H7 (cell line): ENCODE results near the gene CEMIP. TPM values are rescaled to one million over a fixed set of nuclear protein-coding genes. Genes with fewer than 3 reads are reported as not detected.

Experiments used
- DNase-seq: peaks from one replicate; pipeline ENCODE4 v3.0.0; 2012
- H3K27me3 ChIP-seq: 2 replicates; pipeline ENCODE4 v1.6.0; 2011; ENCODE audit warnings: mild to moderate bottlenecking, low read length; ENCODE audit not compliant: control insufficient read depth, insufficient read depth
- H3K36me3 ChIP-seq: replicated peaks from 2 replicates; pipeline ENCODE4 v1.5.1; 2011; ENCODE audit warnings: low read length; ENCODE audit not compliant: control insufficient read depth, insufficient read depth
- H3K4me3 ChIP-seq: 2 replicates; pipeline ENCODE4 v1.5.1; 2011; ENCODE audit warnings: low read depth, mild to moderate bottlenecking, control low read depth, low read length, moderate library complexity; ENCODE audit not compliant: insufficient read depth
- total RNA-seq: library from RNA; depleted of rRNA; stranded (reverse); fragments of >200 nt; shearing (Covaris generic); gene quantifications from 2 replicates; pipeline ENCODE4 v1.2.3, GENCODE V29; 2014

Gene CEMIP
- total RNA-seq, 1 experiment from 2014 or later = 0.03 TPM

- no peaks in the 10 kb centered on the region; the same call in 1 of the 2 replicates for H3K27me3 ChIP-seq
- no peaks in the 10 kb centered on the region for H3K36me3 ChIP-seq
- DNase-seq = no peak
- H3K4me3 ChIP-seq = no peak overlapping the region
These were observed 99.2 kb downstream of the CEMIP start for GRCh38 chr15:80878242-80878866.

GRCh38 chr15:80878867-80879250, 99.7 kb downstream of the CEMIP start:
- DNase-seq = no peak
- no peaks in the 10 kb centered on the region for H3K27me3 ChIP-seq
- no peak overlapping the region for H3K4me3 ChIP-seq
- H3K36me3 ChIP-seq = no peaks in the 10 kb centered on the region

GRCh38 chr15:80880086-80880485, 100.9 kb downstream of the CEMIP start:
- H3K27me3 ChIP-seq = no peaks in the 10 kb centered on the region

GRCh38 chr15:80883641-80884040, 104.5 kb downstream of the CEMIP start:
- H3K36me3 ChIP-seq = no peaks in the 10 kb centered on the region
- no peaks in the 10 kb centered on the region for H3K27me3 ChIP-seq
- no peak overlapping the region for H3K4me3 ChIP-seq
- no peak for DNase-seq

More at GRCh38 chr15:80880086-80880485, 100.9 kb downstream of the CEMIP start:
- H3K4me3 ChIP-seq = no peak overlapping the region
- H3K36me3 ChIP-seq = no peaks in the 10 kb centered on the region
- DNase-seq = no peak

- Histone ChIP-seq H3K36me3 (no peaks in the 10 kb centered on the region), H3K27me3 (no peaks in the 10 kb centered on the region), H3K4me3 (no peak overlapping the region)
- no peak for DNase-seq
These were observed 105.9 kb downstream of the CEMIP start for GRCh38 chr15:80885016-80885579.

GRCh38 chr15:80887148-80887547, 108.0 kb downstream of the CEMIP start:
- H3K36me3 ChIP-seq = no peaks in the 10 kb centered on the region
- no peak for DNase-seq

GRCh38 chr15:80888846-80889245, 109.7 kb downstream of the CEMIP start:
- Histone ChIP-seq H3K4me3 (no peak overlapping the region), H3K36me3 (no peaks in the 10 kb centered on the region), H3K27me3 (no peaks in the 10 kb centered on the region)
- DNase-seq = no peak

More at GRCh38 chr15:80887148-80887547, 108.0 kb downstream of the CEMIP start:
- no peak overlapping the region for H3K4me3 ChIP-seq
- H3K27me3 ChIP-seq = no peaks in the 10 kb centered on the region

- H3K27me3 ChIP-seq = no peaks in the 10 kb centered on the region
- H3K36me3 ChIP-seq = no peaks in the 10 kb centered on the region
- no peak overlapping the region for H3K4me3 ChIP-seq
- no peak for DNase-seq
These were observed 111.3 kb downstream of the CEMIP start for GRCh38 chr15:80890341-80891005.

GRCh38 chr15:80891006-80891405, 111.8 kb downstream of the CEMIP start:
- no peak for DNase-seq
- Histone ChIP-seq H3K4me3 (no peak overlapping the region), H3K27me3 (no peaks in the 10 kb centered on the region), H3K36me3 (no peaks in the 10 kb centered on the region)

- H3K36me3 ChIP-seq = no peaks in the 10 kb centered on the region
- H3K27me3 ChIP-seq = no peaks in the 10 kb centered on the region
- no peak for DNase-seq
- H3K4me3 ChIP-seq = no peak overlapping the region
These were observed 113.2 kb downstream of the CEMIP start for GRCh38 chr15:80892414-80892813.

- Histone ChIP-seq H3K4me3 (no peak overlapping the region), H3K27me3 (no peaks in the 10 kb centered on the region), H3K36me3 (no peaks in the 10 kb centered on the region)
- DNase-seq = no peak
These were observed 114.6 kb downstream of the CEMIP start for GRCh38 chr15:80893777-80894176.

- Histone ChIP-seq H3K4me3 (no peak overlapping the region), H3K27me3 (no peaks in the 10 kb centered on the region), H3K36me3 (no peaks in the 10 kb centered on the region)
- DNase-seq = no peak
These were observed 115.9 kb downstream of the CEMIP start for GRCh38 chr15:80895091-80895490.

- no peak overlapping the region for H3K4me3 ChIP-seq
- H3K27me3 ChIP-seq = no peaks in the 10 kb centered on the region
- no peak for DNase-seq
- no peaks in the 10 kb centered on the region for H3K36me3 ChIP-seq
These were observed 116.8 kb downstream of the CEMIP start for GRCh38 chr15:80895965-80896364.

GRCh38 chr15:80898040-80898439, 118.9 kb downstream of the CEMIP start:
- Histone ChIP-seq H3K36me3 (no peaks in the 10 kb centered on the region), H3K27me3 (no peaks in the 10 kb centered on the region), H3K4me3 (no peak overlapping the region)
- no peak for DNase-seq

GRCh38 chr15:80902298-80902801, 123.2 kb downstream of the CEMIP start:
- no peaks in the 10 kb centered on the region; the same call in 1 of the 2 replicates for H3K36me3 ChIP-seq
- no peaks in the 10 kb centered on the region for H3K27me3 ChIP-seq
- DNase-seq = no peak
- H3K4me3 ChIP-seq = no peak overlapping the region
